Kidney glomerular epithelial cell (primary cell): ENCODE results near the gene PRDX5.

Experiments
- DNase-seq: peaks from one replicate; lab custom pipeline; 2025; lab: John Stamatoyannopoulos, UW

The PRDX5 gene

GRCh38 chr11:64362339-64362738, 44.4 kb downstream of the PRDX5 start:
- no peak for DNase-seq

- DNase-seq, result no peak
These were observed 46.5 kb downstream of the PRDX5 start for GRCh38 chr11:64364435-64364834.

DNA sequence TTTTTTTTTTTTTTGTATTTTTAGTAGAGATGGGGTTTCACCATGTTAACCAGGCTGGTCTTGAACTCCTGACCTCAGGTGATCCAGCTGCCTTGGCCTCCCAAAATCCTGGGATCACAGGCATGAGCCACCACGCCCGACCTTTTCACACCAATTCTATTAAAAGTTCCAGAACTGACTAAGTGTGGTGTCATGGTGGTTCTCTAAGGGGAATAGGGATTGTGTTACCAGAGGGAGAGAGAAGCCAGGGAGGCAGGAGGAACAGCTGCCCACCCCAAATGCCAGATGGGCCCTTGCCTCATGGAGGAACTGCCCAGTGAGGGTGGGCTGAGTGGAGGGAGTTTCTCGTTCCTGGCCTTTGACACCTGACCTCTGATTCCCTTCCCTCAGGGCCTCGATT, 47.0 kb downstream of the PRDX5 start:
- no peak for DNase-seq

- no peak for DNase-seq
These were observed 48.8 kb downstream of the PRDX5 start for GRCh38 chr11:64366751-64367150.

GRCh38 chr11:64367931-64368672, 50.2 kb downstream of the PRDX5 start:
- no peak for DNase-seq

DNA sequence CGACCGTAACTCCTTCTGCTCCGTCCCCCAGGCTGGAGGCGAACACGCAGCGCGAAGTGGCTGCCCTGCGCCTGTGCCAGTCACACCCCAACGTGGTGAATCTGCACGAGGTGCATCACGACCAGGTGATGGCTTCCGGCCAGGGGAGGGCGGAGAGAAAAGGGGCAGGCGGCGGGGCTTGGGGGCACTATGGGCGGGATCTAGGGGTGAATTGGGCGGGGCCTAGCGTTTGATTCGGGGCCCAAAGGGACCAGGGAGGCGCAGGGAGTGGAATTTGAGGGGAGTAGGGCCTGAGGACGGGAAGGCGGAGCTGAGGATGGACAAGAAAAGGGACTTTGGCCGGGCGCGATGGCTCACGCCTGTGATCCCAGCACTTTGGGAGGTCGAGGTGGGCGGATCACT, 50.8 kb downstream of the PRDX5 start:
- DNase-seq, result no peak

DNA sequence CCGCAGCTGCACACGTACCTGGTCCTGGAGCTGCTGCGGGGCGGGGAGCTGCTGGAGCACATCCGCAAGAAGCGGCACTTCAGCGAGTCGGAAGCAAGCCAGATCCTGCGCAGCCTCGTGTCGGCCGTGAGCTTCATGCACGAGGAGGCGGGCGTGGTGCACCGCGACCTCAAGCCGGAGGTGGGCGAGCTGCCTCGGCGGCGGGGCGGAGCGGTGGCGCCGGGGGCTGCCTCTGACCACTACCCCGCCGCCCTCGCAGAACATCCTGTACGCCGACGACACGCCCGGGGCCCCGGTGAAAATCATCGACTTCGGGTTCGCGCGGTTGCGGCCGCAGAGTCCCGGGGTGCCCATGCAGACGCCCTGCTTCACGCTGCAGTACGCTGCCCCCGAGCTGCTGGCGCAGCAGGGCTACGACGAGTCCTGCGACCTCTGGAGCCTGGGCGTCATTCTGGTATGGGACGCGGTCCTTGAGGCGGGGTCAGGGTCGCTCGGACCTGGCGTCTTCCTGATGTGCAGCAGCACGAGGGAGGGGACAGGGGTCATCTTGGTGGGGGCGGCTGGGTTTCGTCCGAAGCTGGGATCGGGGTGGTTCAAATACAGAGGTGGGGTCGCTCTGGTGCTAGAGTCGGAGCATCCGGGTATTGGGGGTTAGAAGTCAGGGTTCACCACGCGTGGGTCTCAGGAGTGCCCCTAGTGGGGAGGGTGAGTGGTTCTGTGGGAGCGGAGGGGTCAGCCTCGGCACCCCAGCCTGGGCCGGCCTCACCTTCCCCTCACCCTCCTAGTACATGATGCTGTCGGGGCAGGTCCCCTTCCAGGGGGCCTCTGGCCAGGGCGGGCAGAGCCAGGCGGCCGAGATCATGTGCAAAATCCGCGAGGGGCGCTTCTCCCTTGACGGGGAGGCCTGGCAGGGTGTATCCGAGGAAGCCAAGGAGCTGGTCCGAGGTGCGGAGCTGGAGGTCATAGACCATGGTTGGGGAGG, 51.8 kb downstream of the PRDX5 start:
- DNase-seq, result no peak

DNA sequence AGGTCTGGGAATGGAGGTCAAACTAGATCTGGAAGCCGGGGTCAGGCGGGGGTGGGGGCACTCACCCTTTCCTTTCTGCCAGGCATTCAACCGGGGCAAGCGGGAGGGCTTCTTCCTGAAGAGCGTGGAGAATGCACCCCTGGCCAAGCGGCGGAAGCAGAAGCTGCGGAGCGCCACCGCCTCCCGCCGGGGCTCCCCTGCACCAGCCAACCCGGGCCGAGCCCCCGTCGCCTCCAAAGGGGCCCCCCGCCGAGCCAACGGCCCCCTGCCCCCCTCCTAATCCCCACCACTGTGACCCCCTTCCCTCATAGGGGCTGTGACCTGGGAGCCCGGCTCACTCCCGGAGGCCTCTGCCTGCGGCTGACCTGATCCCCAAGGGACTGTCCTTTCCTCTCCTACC, 53.3 kb downstream of the PRDX5 start:
- no peak for DNase-seq
